Endothelial cell of umbilical vein (primary cell): ENCODE measurements around the gene ARID3B. TPM values are rescaled to one million over a fixed set of nuclear protein-coding genes. Genes with fewer than 3 reads are reported as not detected.

Experiments used
- BruUV-seq: library from RNA; stranded (reverse); fragments of 400-500 nt; replicated peaks from 2 replicates; lab custom pipeline; 2021; lab: Mats Ljungman, UMichigan
- CTCF ChIA-PET: fragments of 300-600, 350-600 bp; sonication (Branson Sonifier 250); formaldehyde crosslinking; loops from one replicate; lab custom pipeline; 2021; ENCODE audit warnings: antibody characterized with exemption, inconsistent platforms; lab: Charles Lee
- POLR2A ChIA-PET: fragments of 300-600, 350-600 bp; sonication (Branson Sonifier 250); formaldehyde crosslinking; loops from one replicate; lab custom pipeline; 2021; ENCODE audit warnings: antibody characterized with exemption, inconsistent platforms; lab: Charles Lee
- DNase-seq: peaks from one replicate; pipeline ENCODE4 v3.0.0-alpha.2; 2011; ENCODE audit warnings: low read depth, low spot score
- FAIRE-seq: peaks from 2 replicates; lab custom pipeline; 2011; peaks lifted over from hg19 to GRCh38; lab: Jason Lieb, UNC
- H2AFZ ChIP-seq: 2 replicates; pipeline ENCODE4 v1.6.0; 2012; ENCODE audit warnings: low read depth, low read length, control low read depth, inconsistent platforms
- H3K27ac ChIP-seq: 2 replicates; pipeline ENCODE4 v1.5.1; 2011; ENCODE audit warnings: low read depth, mild to moderate bottlenecking, control low read depth, low read length, moderate library complexity; ENCODE audit not compliant: insufficient read depth
- H3K27me3 ChIP-seq, 2 experiments: 2 replicates each; pipeline versions ENCODE4 v1.6.0 to v1.6.1; 2011; ENCODE audit warnings: low read length in 2 of 2, mixed read lengths in 1 of 2; ENCODE audit not compliant: control insufficient read depth in 2 of 2, insufficient read depth in 2 of 2
- H3K36me3 ChIP-seq, 2 experiments: 2 replicates in 1 of 2; 3 replicates in 1 of 2; pipeline ENCODE4 v1.5.1; 2011; ENCODE audit warnings: low read length in 2 of 2, mild to moderate bottlenecking in 1 of 2, moderate library complexity in 1 of 2; ENCODE audit not compliant: control insufficient read depth in 2 of 2, insufficient read depth in 2 of 2; ENCODE audit errors: extremely low read depth in 1 of 2
- H3K4me1 ChIP-seq: 3 replicates; pipeline ENCODE4 v1.5.1; 2011; ENCODE audit warnings: mild to moderate bottlenecking, low read length; ENCODE audit not compliant: control insufficient read depth, insufficient read depth; ENCODE audit errors: extremely low read depth
- H3K4me2 ChIP-seq: 2 replicates; pipeline ENCODE4 v1.6.1; 2011; ENCODE audit warnings: low read length, control low read depth, mixed read lengths; ENCODE audit not compliant: insufficient read depth
- H3K4me3 ChIP-seq, 3 experiments: fragments of 200-600 bp in 1 of 3; sonication (generic), shearing (Covaris generic) in 1 of 3; replicated peaks in 1 of 3; 2 replicates each; pipeline ENCODE4 v1.5.1; 2011 to 2016; ENCODE audit warnings: control low read depth in 3 of 3, low read length in 3 of 3, mild to moderate bottlenecking in 2 of 3, inconsistent platforms in 1 of 3, low read depth in 1 of 3, moderate library complexity in 1 of 3; ENCODE audit not compliant: insufficient read depth in 1 of 3
- H3K79me2 ChIP-seq: 2 replicates; pipeline ENCODE4 v1.6.0; 2012; ENCODE audit warnings: low read length, inconsistent platforms; ENCODE audit not compliant: control insufficient read depth, insufficient read depth
- H3K9ac ChIP-seq: replicated peaks from 2 replicates; pipeline ENCODE3; 2011; ENCODE audit warnings: low read length, control low read depth; ENCODE audit not compliant: insufficient read depth; ENCODE audit errors: extremely low read depth
- H3K9me1 ChIP-seq: replicated peaks from 3 replicates; pipeline ENCODE4 v1.6.0; 2011; ENCODE audit warnings: mild to moderate bottlenecking, low read length; ENCODE audit not compliant: control insufficient read depth, insufficient read depth; ENCODE audit errors: extremely low read depth
- H3K9me3 ChIP-seq: replicated peaks from 2 replicates; pipeline ENCODE4 v1.5.1; 2012; ENCODE audit warnings: low read length, inconsistent platforms; ENCODE audit not compliant: control insufficient read depth, insufficient read depth
- H4K20me1 ChIP-seq: replicated peaks from 2 replicates; pipeline ENCODE3; 2011; ENCODE audit warnings: mild to moderate bottlenecking, low read length; ENCODE audit not compliant: control insufficient read depth, insufficient read depth; ENCODE audit errors: extremely low read depth
- CTCF ChIP-seq, 2 donors: IDR thresholded peaks; 1 replicate in 1 of 2; 2 replicates in 1 of 2; pipeline ENCODE4 v1.5.1; 2011; ENCODE audit warnings: low read length in 2 of 2, mild to moderate bottlenecking in 2 of 2, moderate library complexity in 2 of 2, control low read depth in 1 of 2, inconsistent platforms in 1 of 2, low read depth in 1 of 2; ENCODE audit not compliant: insufficient read depth in 1 of 2; ENCODE audit errors: extremely low read depth in 1 of 2
- EZH2 ChIP-seq: IDR thresholded peaks from 2 replicates; pipeline ENCODE4 v1.6.1; 2012; ENCODE audit warnings: borderline replicate concordance, low read depth, mild to moderate bottlenecking, moderate library complexity, low read length, inconsistent platforms; ENCODE audit not compliant: severe bottlenecking
- FOS ChIP-seq: IDR thresholded peaks from 2 replicates; pipeline ENCODE4 v1.6.1; 2011; ENCODE audit warnings: mild to moderate bottlenecking, low read length, moderate library complexity, borderline replicate concordance; ENCODE audit not compliant: insufficient read depth
- GATA2 ChIP-seq: IDR thresholded peaks from 2 replicates; pipeline ENCODE4 v1.7.0; 2011; ENCODE audit warnings: low read depth, mild to moderate bottlenecking, moderate library complexity, mixed read lengths, low read length; ENCODE audit not compliant: insufficient read length, insufficient read depth
- JUN ChIP-seq: IDR thresholded peaks from 2 replicates; pipeline ENCODE4 v1.6.1; 2011; ENCODE audit warnings: borderline replicate concordance, low read depth; ENCODE audit not compliant: insufficient read length, insufficient read depth
- MAX ChIP-seq: IDR thresholded peaks from 2 replicates; pipeline ENCODE4 v1.6.1; 2011; ENCODE audit not compliant: insufficient read depth, insufficient read length
- MYC ChIP-seq: IDR thresholded peaks from one replicate; pipeline ENCODE4 v1.6.1; 2011; ENCODE audit warnings: mild to moderate bottlenecking, low read depth, low read length
- POLR2A ChIP-seq: IDR thresholded peaks from 2 replicates; pipeline ENCODE4 v1.6.1; 2012; ENCODE audit warnings: low read depth, mild to moderate bottlenecking, control low read depth, low read length
- POLR2AphosphoS5 ChIP-seq: IDR thresholded peaks from 2 replicates; pipeline ENCODE4 v1.6.1; 2012; ENCODE audit warnings: low read depth, mild to moderate bottlenecking, control low read depth, low read length, moderate library complexity; ENCODE audit not compliant: insufficient read depth
- dilution Hi-C: fragments of 300-500 bp; cut with MboI; formaldehyde crosslinking; loops from one replicate; pipeline ENCODE4 v1.15.0; 2019; ENCODE audit warnings: low sequenced_read_pairs; ENCODE audit not compliant: extremely low pct_ligation_motif_present
- intact Hi-C: fragments of 100-400 bp; cut with micrococcal nuclease; formaldehyde crosslinking; loops from one replicate; pipeline ENCODE4 v1.10.0; 2022
- polyA plus RNA-seq, 4 experiments: library from polyadenylated mRNA; depleted of rRNA in 3 of 4; stranded (reverse) in 3 of 4; unstranded in 1 of 4; fragments of >200 nt; gene quantifications; 2 replicates each; pipeline versions ENCODE4 v1.2.1 to v1.2.3, GENCODE V29; 2011 to 2012; ENCODE audit warnings: missing spikeins in 1 of 4
- total RNA-seq: library from RNA; stranded (reverse); gene quantifications from 2 replicates; pipeline ENCODE4 v1.2.3, GENCODE V29; 2021

The ARID3B gene
- total and polyA plus RNA-seq, 2 donors (not counting 3 experiments of a cell fraction or from before 2014, with no cell fraction given), result 6.2 to 10.0 TPM

- intact Hi-C loops (no loop called here), dilution Hi-C loops (no loop called here)
- no peak for FAIRE-seq
Observed at GRCh38 chr15:74616996-74617395, 76.0 kb downstream of the ARID3B start.

More at GRCh38 chr15:74616996-74617395, 76.0 kb downstream of the ARID3B start:
- no peak for DNase-seq
- Histone ChIP-seq H2AFZ (no peak overlapping the region), H3K4me1 (peaks cover 9% of the 10 kb centered on the region), H3K4me2 (peak overlapping the region; percentile 78), H3K27ac (no peak overlapping the region), H3K36me3 (peaks cover 6 to 25% of the 10 kb centered on the region in 2 experiments), H3K9ac (peak overlapping the region; percentile 98), H4K20me1 (peaks cover 6% of the 10 kb centered on the region), H3K4me3 (peak overlapping the region in 2 of 3 experiments; percentile 91 to 93), H3K27me3 (no peaks in the 10 kb centered on the region), H3K79me2 (peaks cover 50% of the 10 kb centered on the region), H3K9me1 (no peaks in the 10 kb centered on the region), H3K9me3 (no peaks in the 10 kb centered on the region)
- ChIA-PET POLR2A (interaction anchor here (0.6 to 2.7 kb wide), 3 partner anchors 19 to 155 kb away, joined by 3 to 8 read pairs (median 3); partner anchors contain the start of gene ARID3B), CTCF (interaction anchor here (0.9 to 8.4 kb wide), 9 partner anchors 16 to 244 kb away, joined by 3 to 82 read pairs (median 4); partner anchors contain the start of gene ARID3B)
- BruUV-seq, result no TSS peak
- TF ChIP-seq EZH2 (no peak), MAX (no peak), CTCF (IDR thresholded peaks at IDR 0.05; ENCODE audit: extremely low read depth in 1 of 2, insufficient read depth in 1 of 2, low read depth in 1 of 2, low read length in 2 of 2) (no peak), POLR2A (no peak), MYC (no peak), FOS (no peak), POLR2AphosphoS5 (no peak), GATA2 (no peak), JUN (no peak)
